ENCODE results near the gene MLLT1. TPM values are rescaled to one million over a fixed set of nuclear protein-coding genes. Genes with fewer than 3 reads are reported as not detected.

The MLLT1 gene
- total and polyA plus RNA-seq, 2 of the 8 experiments (the other 6 are each of a cell fraction or from before 2014, with no cell fraction given), result 18.8 to 45.1 TPM

DNA sequence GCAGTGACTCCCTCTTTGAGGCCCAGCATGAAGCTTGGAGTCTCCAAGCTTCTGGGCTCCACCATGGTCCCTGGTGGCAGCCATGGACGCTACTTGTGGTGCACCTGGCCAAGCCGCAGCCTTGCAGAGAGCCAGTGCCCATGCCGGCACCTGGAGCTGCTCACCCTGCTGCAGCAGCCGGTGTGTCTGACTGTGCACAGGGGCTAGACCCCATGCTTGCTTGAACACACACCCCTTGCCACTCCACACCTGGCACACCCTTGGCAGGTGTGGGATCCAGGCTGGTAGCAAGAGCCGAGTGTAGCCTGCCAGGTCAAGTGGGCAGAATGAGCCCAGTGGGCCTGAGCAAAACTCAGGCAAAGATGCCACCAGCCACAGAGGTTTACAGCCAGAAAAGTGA, 18.6 kb upstream of the MLLT1 start (continued):
- TF ChIP-seq CHD2 (IDR thresholded peaks at IDR 0.05; ENCODE audit: low read length) (no peak), EP300 (IDR thresholded peaks at IDR 0.05; ENCODE audit: borderline replicate concordance in 1 of 2, low read depth in 2 of 2, low read length in 2 of 2) (no peak), RNF2 (IDR thresholded peaks at IDR 0.05; ENCODE audit: borderline replicate concordance, low read depth, low read length, missing control alignments, poor library complexity, severe bottlenecking) (no peak), KDM1A (IDR thresholded peaks at IDR 0.05; ENCODE audit: borderline replicate concordance, low read length) (no peak), SAP30 (IDR thresholded peaks at IDR 0.05; ENCODE audit: insufficient read depth, insufficient replicate concordance, low read length) (no peak), BCL11A (IDR thresholded peaks at IDR 0.05; ENCODE audit: low read depth in 2 of 2, low read length in 2 of 2) (no peak), SIX5 (IDR thresholded peaks at IDR 0.05; ENCODE audit: low read depth, low read length) (no peak), TBP (IDR thresholded peaks at IDR 0.05; ENCODE audit: low read depth, low read length) (no peak), MAFK (IDR thresholded peaks at IDR 0.05; ENCODE audit: low read depth, low read length) (no peak)
